Activated B cell treated with CpG ODN at 0.5 μM for 24 hours (primary cell): ENCODE results near the gene GALNT14. TPM values are rescaled to one million over a fixed set of nuclear protein-coding genes. Genes with fewer than 3 reads are reported as not detected.

Source experiments
- ATAC-seq: fragments of 200-7000 bp; cut with Tn5 transposase; one replicate; pipeline ENCODE4 v1.10.0; 2021; ENCODE audit warnings: low read depth, mild to moderate bottlenecking, moderate library complexity
- CTCF ChIA-PET: fragments of 350-600 bp; sonication (Branson Sonifier 250); formaldehyde crosslinking; loops from one replicate; lab custom pipeline; 2021; ENCODE audit warnings: antibody characterized with exemption; lab: Charles Lee
- POLR2A ChIA-PET: fragments of 350-600 bp; sonication (Branson Sonifier 250); formaldehyde crosslinking; loops from one replicate; lab custom pipeline; 2021; ENCODE audit warnings: antibody characterized with exemption; lab: Charles Lee
- DNase-seq: peaks from one replicate; pipeline ENCODE4 v3.0.0; 2022
- H3K27ac Mint-ChIP-seq: one replicate; pipeline ENCODE4 v1.8.0; 2020; ENCODE audit warnings: mixed read lengths
- H3K27me3 Mint-ChIP-seq: one replicate; pipeline ENCODE4 v1.8.0; 2021; ENCODE audit warnings: mixed read lengths
- H3K36me3 Mint-ChIP-seq: one replicate; pipeline ENCODE4 v1.8.0; 2021; ENCODE audit warnings: low read depth, mixed read lengths
- H3K4me1 Mint-ChIP-seq: one replicate; pipeline ENCODE4 v1.8.0; 2021; ENCODE audit warnings: mixed read lengths
- H3K4me3 Mint-ChIP-seq: one replicate; pipeline ENCODE4 v1.8.0; 2020; ENCODE audit warnings: mild to moderate bottlenecking, mixed read lengths
- H3K9me3 Mint-ChIP-seq: one replicate; pipeline ENCODE4 v1.8.0; 2020; ENCODE audit warnings: mixed read lengths
- CTCF ChIP-seq: fragments of 200-600 bp; IDR thresholded peaks from one replicate; pipeline ENCODE4 v1.8.0; 2022; ENCODE audit warnings: antibody characterized with exemption, mild to moderate bottlenecking
- intact Hi-C: fragments of 100-400 bp; cut with micrococcal nuclease; formaldehyde crosslinking; loops from one replicate; pipeline ENCODE4 v1.15.1; 2024
- total RNA-seq: library from RNA; stranded (reverse); gene quantifications from 2 replicates; pipeline ENCODE4 v1.2.3, GENCODE V29; 2022

GALNT14 gene
- total RNA-seq, 1 donor from 2014 or later: 6.6 TPM

- CTCF ChIA-PET: interaction anchor here (0.7 to 1.6 kb wide), 2 partner anchors 33 to 187 kb away, joined by 3 to 4 read pairs; no protein-coding TSS in a partner anchor
- Mint-ChIP-seq H3K9me3 (no peaks in the 10 kb centered on the region), H3K27me3 (peaks cover 5% of the 10 kb centered on the region), H3K4me3 (peak overlapping the region; percentile 79), H3K36me3 (no peaks in the 10 kb centered on the region), H3K4me1 (peaks cover 8% of the 10 kb centered on the region), H3K27ac (no peak overlapping the region)
- POLR2A ChIA-PET: no interaction called here
- TF ChIP-seq CTCF: no peak
- intact Hi-C loops: loop anchor here (5.0 to 10.0 kb wide), 3 partner anchors 81 to 992 kb away; partner anchors contain the start of genes CAPN14 and YPEL5
- ATAC-seq (no peak), DNase-seq (no peak)
Measured at GRCh38 chr2:31136732-31137131, 1.5 kb downstream of the GALNT14 start.

- CTCF ChIA-PET: interaction anchor here (1.6 kb wide), 1 partner anchor 34 kb away, joined by 4 read pairs; no protein-coding TSS in a partner anchor
- no peaks in the 10 kb centered on the region for H3K36me3 Mint-ChIP-seq
Measured at GRCh38 chr2:31136000-31136399, 2.2 kb downstream of the GALNT14 start.

GRCh38 chr2:31134480-31134879 lies 3.8 kb downstream of the GALNT14 start:
- ATAC-seq (no peak), DNase-seq (no peak)
- no peak for TF ChIP-seq CTCF
- Mint-ChIP-seq H3K9me3 (no peaks in the 10 kb centered on the region), H3K27ac (no peak overlapping the region), H3K4me3 (no peak overlapping the region), H3K36me3 (no peaks in the 10 kb centered on the region), H3K27me3 (peaks cover 5% of the 10 kb centered on the region), H3K4me1 (peaks cover 8% of the 10 kb centered on the region)
- intact Hi-C loops: loop anchor here (10.0 kb wide), 1 partner anchor 990 kb away; the partner anchor contains the start of gene YPEL5
- POLR2A ChIA-PET: no interaction called here
- CTCF ChIA-PET: interaction anchor here (1.6 kb wide), 1 partner anchor 423 kb away, joined by 5 read pairs; no protein-coding TSS in a partner anchor

More at GRCh38 chr2:31136000-31136399, 2.2 kb downstream of the GALNT14 start:
- no peak for DNase-seq
- no peak for ATAC-seq
- Mint-ChIP-seq H3K27me3 (peaks cover 5% of the 10 kb centered on the region), H3K4me3 (peak overlapping the region; percentile 6), H3K4me1 (peaks cover 8% of the 10 kb centered on the region), H3K9me3 (no peaks in the 10 kb centered on the region), H3K27ac (no peak overlapping the region)
- POLR2A ChIA-PET: no interaction called here
- intact Hi-C loops: loop anchor here (5.0 to 10.0 kb wide), 3 partner anchors 81 to 991 kb away; partner anchors contain the start of genes CAPN14 and YPEL5
- no peak for TF ChIP-seq CTCF

GRCh38 chr2:31132786-31133185 lies 5.5 kb downstream of the GALNT14 start:
- intact Hi-C loops: loop anchor here (10.0 kb wide), 1 partner anchor 988 kb away; the partner anchor contains the start of gene YPEL5
- no peak for TF ChIP-seq CTCF
- no peak overlapping the region for H3K4me3 Mint-ChIP-seq
- no peaks in the 10 kb centered on the region for H3K36me3 Mint-ChIP-seq
- DNase-seq (no peak), ATAC-seq (no peak)
- H3K27me3 Mint-ChIP-seq: peaks cover 5% of the 10 kb centered on the region
- no peak overlapping the region for H3K27ac Mint-ChIP-seq
- ChIA-PET CTCF (no interaction called here), POLR2A (no interaction called here)
- peaks cover 8% of the 10 kb centered on the region for H3K4me1 Mint-ChIP-seq
- H3K9me3 Mint-ChIP-seq: no peaks in the 10 kb centered on the region

- DNase-seq (no peak), ATAC-seq (no peak)
- ChIA-PET POLR2A (no interaction called here), CTCF (no interaction called here)
- no peak overlapping the region for H3K4me3 Mint-ChIP-seq
- intact Hi-C loops: loop anchor here (10.0 kb wide), 1 partner anchor 987 kb away; the partner anchor contains the start of gene YPEL5
- no peaks in the 10 kb centered on the region for H3K36me3 Mint-ChIP-seq
- H3K27ac Mint-ChIP-seq: no peak overlapping the region
- no peak for TF ChIP-seq CTCF
- no peaks in the 10 kb centered on the region for H3K9me3 Mint-ChIP-seq
- peaks cover 5% of the 10 kb centered on the region for H3K4me1 Mint-ChIP-seq
- H3K27me3 Mint-ChIP-seq: peaks cover 3% of the 10 kb centered on the region
Measured at GRCh38 chr2:31131871-31132270, 6.4 kb downstream of the GALNT14 start.
